SK-N-SH (cell line): Measurements from ENCODE around the gene ZC3H4. TPM values are rescaled to one million over a fixed set of nuclear protein-coding genes. Genes with fewer than 3 reads are reported as not detected.

Experiments used
- CTCF ChIA-PET: fragments of 300-600, 350-600 bp; formaldehyde crosslinking; extraction: SDS; loops from one replicate; lab custom pipeline; 2021; lab: Yijun Ruan, JAX
- POLR2A ChIA-PET: fragments of 350-600 bp; sonication (Branson Sonifier 250); formaldehyde crosslinking; extraction: SDS; loops from one replicate; lab custom pipeline; 2020; ENCODE audit warnings: antibody characterized with exemption, inconsistent platforms; lab: Yijun Ruan, JAX
- DNase-seq: peaks from one replicate; pipeline ENCODE4 v3.0.0; 2012
- H2AFZ ChIP-seq: fragments of 200-600 bp; sonication (generic); 2 replicates; pipeline ENCODE4 v1.8.1; 2016; ENCODE audit warnings: antibody characterized with exemption, mild to moderate bottlenecking, low read depth
- H3F3A ChIP-seq: fragments of 200-600 bp; sonication (generic); replicated peaks from 2 replicates; pipeline ENCODE3; 2016; ENCODE audit warnings: antibody characterized with exemption, mild to moderate bottlenecking; ENCODE audit not compliant: insufficient read depth
- H3K27ac ChIP-seq, 2 experiments: fragments of 200-500 bp in 1 of 2; fragments of 200-600 bp in 1 of 2; sonication (Bioruptor generic) in 1 of 2; sonication (generic), shearing (Covaris generic) in 1 of 2; 2 replicates each; pipeline versions ENCODE4 v1.5.1 to v1.6.1; 2014 to 2016; ENCODE audit warnings: low read depth in 2 of 2, inconsistent platforms in 1 of 2, low read length in 1 of 2, mild to moderate bottlenecking in 1 of 2, mixed read lengths in 1 of 2
- H3K27me3 ChIP-seq: fragments of 200-600 bp; sonication (generic), shearing (Covaris generic); 2 replicates; pipeline ENCODE4 v1.6.1; 2016; ENCODE audit warnings: mixed run types; ENCODE audit not compliant: insufficient read depth
- H3K36me3 ChIP-seq, 2 experiments: fragments of 200-500 bp in 1 of 2; fragments of 200-600 bp in 1 of 2; sonication (Bioruptor generic) in 1 of 2; sonication (generic) in 1 of 2; replicated peaks in 1 of 2; 2 replicates each; pipeline versions ENCODE3 to v1.5.1; 2014 to 2016; ENCODE audit warnings: low read length in 1 of 2, mild to moderate bottlenecking in 1 of 2; ENCODE audit not compliant: insufficient read depth in 2 of 2, control insufficient read depth in 1 of 2
- H3K4me1 ChIP-seq, 2 experiments: fragments of 200-500 bp in 1 of 2; fragments of 200-600 bp in 1 of 2; sonication (Bioruptor generic) in 1 of 2; sonication (generic), shearing (Covaris generic) in 1 of 2; 2 replicates each; pipeline versions ENCODE4 v1.5.1 to v1.6.1; 2014 to 2016; ENCODE audit warnings: low read depth in 1 of 2, low read length in 1 of 2, mixed run types in 1 of 2; ENCODE audit not compliant: insufficient read depth in 2 of 2, control insufficient read depth in 1 of 2
- H3K4me2 ChIP-seq: fragments of 200-600 bp; sonication (generic), shearing (Covaris generic); 2 replicates; pipeline ENCODE4 v1.6.1; 2017; ENCODE audit warnings: mixed run types
- H3K4me3 ChIP-seq, 2 experiments: fragments of 200-500 bp in 1 of 2; fragments of 200-600 bp in 1 of 2; sonication (Bioruptor generic) in 1 of 2; sonication (generic), shearing (Covaris generic) in 1 of 2; 2 replicates each; pipeline versions ENCODE4 v1.5.1 to v1.8.1; 2014 to 2016; ENCODE audit warnings: low read depth in 2 of 2, inconsistent platforms in 1 of 2, low read length in 1 of 2, mild to moderate bottlenecking in 1 of 2, mixed read lengths in 1 of 2, moderate library complexity in 1 of 2
- H3K79me2 ChIP-seq: fragments of 200-600 bp; sonication (generic); 2 replicates; pipeline ENCODE4 v1.8.1; 2017; ENCODE audit warnings: mild to moderate bottlenecking; ENCODE audit not compliant: insufficient read depth
- H3K9ac ChIP-seq: fragments of 200-600 bp; sonication (generic); 2 replicates; pipeline ENCODE4 v1.6.1; 2017; ENCODE audit warnings: mixed run types
- H3K9me2 ChIP-seq: fragments of 200-600 bp; sonication (generic); 2 replicates; pipeline ENCODE4 v1.6.1; 2017; ENCODE audit warnings: mixed run types
- H3K9me3 ChIP-seq: fragments of 200-600 bp; sonication (generic); 2 replicates; pipeline ENCODE4 v1.6.1; 2017; ENCODE audit warnings: mixed run types, mild to moderate bottlenecking, moderate library complexity
- H4K20me1 ChIP-seq: fragments of 200-600 bp; sonication (generic); 2 replicates; pipeline ENCODE4 v1.6.1; 2017; ENCODE audit warnings: mild to moderate bottlenecking, mixed run types; ENCODE audit not compliant: insufficient read depth
- FOXJ3 ChIP-seq: sonication (generic); formaldehyde crosslinking; IDR thresholded peaks from 2 replicates; pipeline ENCODE4 v1.5.1; 2020; ENCODE audit warnings: mild to moderate bottlenecking, missing genetic modification reagents
- GABPA ChIP-seq: IDR thresholded peaks from 2 replicates; pipeline ENCODE4 v1.4.0; 2012; ENCODE audit warnings: low read depth, mild to moderate bottlenecking
- JUND ChIP-seq: IDR thresholded peaks from 2 replicates; pipeline ENCODE4 v1.4.0; 2012
- MEF2A ChIP-seq: IDR thresholded peaks from 2 replicates; pipeline ENCODE4 v1.4.0; 2012; ENCODE audit warnings: low read depth, borderline replicate concordance
- MXI1 ChIP-seq: IDR thresholded peaks from 2 replicates; pipeline ENCODE4 v1.6.1; 2012; ENCODE audit warnings: mild to moderate bottlenecking, low read depth, low read length, improper control_type of control experiment
- SIN3A ChIP-seq: IDR thresholded peaks from 2 replicates; pipeline ENCODE4 v1.6.1; 2012; ENCODE audit warnings: low read depth, mild to moderate bottlenecking, low read length, moderate library complexity, borderline replicate concordance
- TAF1 ChIP-seq: IDR thresholded peaks from 2 replicates; pipeline ENCODE4 v1.6.1; 2012; ENCODE audit warnings: low read depth, mild to moderate bottlenecking, low read length, moderate library complexity, borderline replicate concordance
- YY1 ChIP-seq: IDR thresholded peaks from 2 replicates; pipeline ENCODE4 v1.4.0; 2012; ENCODE audit warnings: low read depth, mild to moderate bottlenecking
- WGBS: methylation state at CpG from one replicate; pipeline ENCODE4 v1.1.6; 2017; ENCODE audit warnings: low lambda C conversion rate; 5-methylcytosine and 5-hydroxymethylcytosine counted together
- polyA plus RNA-seq, 3 experiments: library from polyadenylated mRNA; depleted of rRNA; stranded (reverse); fragments of >200 nt; gene quantifications; 2 replicates each; pipeline ENCODE4 v1.2.3, GENCODE V29; 2012
- TF ChIP-seq, protein P1 (sequence below): IDR thresholded peaks from 2 replicates; pipeline ENCODE4 v1.4.0; 2012; ENCODE audit warnings: low read depth, borderline replicate concordance
- TF ChIP-seq, protein P2 (sequence below): fragments of 200-600 bp; sonication (generic); IDR thresholded peaks from 2 replicates; pipeline ENCODE4 v1.6.1; 2017; ENCODE audit warnings: antibody characterized with exemption, mild to moderate bottlenecking, moderate library complexity

ZC3H4 gene
- polyA plus RNA-seq, 1 of the 3 experiments (the other 2 are of a cell fraction), result 7.6 TPM

DNA sequence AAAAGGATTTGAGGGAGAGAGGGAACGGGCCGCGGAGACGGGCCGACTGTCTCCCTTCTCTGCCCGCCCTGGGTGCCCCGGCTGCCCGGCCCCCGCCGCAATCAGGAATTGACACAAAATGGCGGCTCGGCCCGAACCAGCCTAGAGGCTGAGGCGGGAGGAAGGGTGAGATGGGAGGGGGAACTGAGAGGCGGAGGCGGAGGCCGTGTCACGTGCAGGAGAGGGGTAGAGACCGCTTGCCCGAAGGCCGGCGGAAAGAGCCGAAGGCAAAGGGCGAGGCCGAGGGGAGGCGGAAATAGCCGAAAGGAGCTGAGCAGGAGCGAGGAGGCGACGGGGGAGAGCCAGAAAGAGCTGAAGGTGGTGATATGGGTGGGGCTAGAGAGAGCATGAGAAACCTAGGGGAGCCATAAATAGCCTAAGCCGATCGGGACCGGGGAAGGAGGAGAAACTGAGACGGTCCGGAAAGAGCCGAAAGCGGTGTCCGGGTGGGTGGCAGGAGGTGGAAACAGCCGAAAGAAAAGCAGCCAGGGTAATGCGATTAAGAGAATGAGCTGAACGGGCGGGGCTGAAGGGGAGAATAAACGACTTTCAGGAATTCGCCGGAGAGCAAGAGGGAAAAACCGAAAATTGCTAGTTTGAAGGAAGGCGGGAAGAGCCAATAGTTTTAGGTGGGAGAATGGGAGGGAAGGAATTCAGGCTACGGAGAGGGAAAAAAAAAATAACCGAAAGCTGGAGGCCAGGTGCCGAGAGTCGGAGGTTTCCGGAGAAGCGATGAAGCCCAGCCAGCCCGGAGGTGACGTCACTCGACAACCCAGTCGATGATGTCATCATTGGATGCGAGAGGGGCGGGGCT is at the start of gene ZC3H4 (continued):
- TF ChIP-seq, protein P1, sequence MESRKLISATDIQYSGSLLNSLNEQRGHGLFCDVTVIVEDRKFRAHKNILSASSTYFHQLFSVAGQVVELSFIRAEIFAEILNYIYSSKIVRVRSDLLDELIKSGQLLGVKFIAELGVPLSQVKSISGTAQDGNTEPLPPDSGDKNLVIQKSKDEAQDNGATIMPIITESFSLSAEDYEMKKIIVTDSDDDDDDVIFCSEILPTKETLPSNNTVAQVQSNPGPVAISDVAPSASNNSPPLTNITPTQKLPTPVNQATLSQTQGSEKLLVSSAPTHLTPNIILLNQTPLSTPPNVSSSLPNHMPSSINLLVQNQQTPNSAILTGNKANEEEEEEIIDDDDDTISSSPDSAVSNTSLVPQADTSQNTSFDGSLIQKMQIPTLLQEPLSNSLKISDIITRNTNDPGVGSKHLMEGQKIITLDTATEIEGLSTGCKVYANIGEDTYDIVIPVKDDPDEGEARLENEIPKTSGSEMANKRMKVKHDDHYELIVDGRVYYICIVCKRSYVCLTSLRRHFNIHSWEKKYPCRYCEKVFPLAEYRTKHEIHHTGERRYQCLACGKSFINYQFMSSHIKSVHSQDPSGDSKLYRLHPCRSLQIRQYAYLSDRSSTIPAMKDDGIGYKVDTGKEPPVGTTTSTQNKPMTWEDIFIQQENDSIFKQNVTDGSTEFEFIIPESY, result no peak
- TF ChIP-seq SIN3A (peak; percentile 63; the same call in 1 of the 2 replicates), FOXJ3 (peak; percentile 63; the same call in 1 of the 2 replicates), YY1 (peak; percentile 91), JUND (peak; percentile 34; the same call in 1 of the 2 replicates), MXI1 (peak; percentile 60; the same call in 1 of the 2 replicates), MEF2A (0 out of 2 replicates have a peak, but pooled peaks have one; percentile 40), GABPA (peak; percentile 73)
- TF ChIP-seq, protein P2, sequence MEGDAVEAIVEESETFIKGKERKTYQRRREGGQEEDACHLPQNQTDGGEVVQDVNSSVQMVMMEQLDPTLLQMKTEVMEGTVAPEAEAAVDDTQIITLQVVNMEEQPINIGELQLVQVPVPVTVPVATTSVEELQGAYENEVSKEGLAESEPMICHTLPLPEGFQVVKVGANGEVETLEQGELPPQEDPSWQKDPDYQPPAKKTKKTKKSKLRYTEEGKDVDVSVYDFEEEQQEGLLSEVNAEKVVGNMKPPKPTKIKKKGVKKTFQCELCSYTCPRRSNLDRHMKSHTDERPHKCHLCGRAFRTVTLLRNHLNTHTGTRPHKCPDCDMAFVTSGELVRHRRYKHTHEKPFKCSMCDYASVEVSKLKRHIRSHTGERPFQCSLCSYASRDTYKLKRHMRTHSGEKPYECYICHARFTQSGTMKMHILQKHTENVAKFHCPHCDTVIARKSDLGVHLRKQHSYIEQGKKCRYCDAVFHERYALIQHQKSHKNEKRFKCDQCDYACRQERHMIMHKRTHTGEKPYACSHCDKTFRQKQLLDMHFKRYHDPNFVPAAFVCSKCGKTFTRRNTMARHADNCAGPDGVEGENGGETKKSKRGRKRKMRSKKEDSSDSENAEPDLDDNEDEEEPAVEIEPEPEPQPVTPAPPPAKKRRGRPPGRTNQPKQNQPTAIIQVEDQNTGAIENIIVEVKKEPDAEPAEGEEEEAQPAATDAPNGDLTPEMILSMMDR, result no peak

DNA sequence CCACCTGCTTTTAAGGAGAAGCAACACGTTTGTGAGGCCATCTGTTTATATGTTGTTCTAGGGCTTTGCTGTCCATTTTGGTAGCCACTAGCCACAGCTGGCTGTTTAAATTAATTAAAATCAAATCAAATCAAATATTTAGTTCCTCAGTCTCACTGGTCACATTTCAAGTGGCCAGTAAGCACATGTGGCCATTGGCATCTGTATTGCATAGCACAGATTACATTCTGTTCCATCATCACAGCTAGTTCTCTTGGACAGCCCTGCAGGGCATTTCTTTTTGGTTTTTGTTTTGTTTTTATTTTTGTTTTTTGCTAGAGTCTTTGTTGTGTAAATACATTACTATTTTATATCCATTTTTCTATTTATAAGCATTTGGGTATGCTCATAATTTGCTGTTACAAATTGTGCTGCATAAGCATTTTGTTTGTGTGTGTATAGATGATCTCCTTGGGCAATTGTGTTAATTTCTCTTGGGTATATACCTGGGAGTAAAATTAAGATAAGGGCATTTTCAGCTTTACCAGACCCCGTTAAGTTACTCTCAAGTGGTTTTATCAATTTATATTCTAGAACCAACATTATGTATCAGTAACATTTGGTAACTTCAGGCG is 48.4 kb upstream of the ZC3H4 start:
- Histone ChIP-seq H3K27me3 (no peaks in the 10 kb centered on the region), H3K4me2 (no peak overlapping the region), H3K9me3 (no peaks in the 10 kb centered on the region), H4K20me1 (peaks cover 8% of the 10 kb centered on the region; the same call in 1 of the 2 replicates), H3K9ac (no peak overlapping the region), H3K4me1 (peaks cover 11 to 19% of the 10 kb centered on the region in 2 experiments), H2AFZ (no peak overlapping the region), H3K4me3 (no peak overlapping the region), H3K36me3 (peaks cover 30 to 33% of the 10 kb centered on the region in 2 experiments), H3K79me2 (peaks cover 95% of the 10 kb centered on the region), H3K27ac (peak overlapping the region in 1 of 2 experiments; percentile 41; a peak in 2 of 4 replicates), H3K9me2 (no peaks in the 10 kb centered on the region), H3F3A (peaks cover 31% of the 10 kb centered on the region)
- POLR2A ChIA-PET, result interaction anchor here (1.4 kb wide), 1 partner anchor 9 kb away, joined by 3 read pairs; no protein-coding TSS in a partner anchor
- 86% methylated on average over 3 of the region's 3 CpGs for WGBS
- peak; percentile 26 for DNase-seq
- TF ChIP-seq MXI1, result peak; percentile 65; the same call in 1 of the 2 replicates
- no peak for TF ChIP-seq TAF1
- CTCF ChIA-PET, result interaction anchor here (0.7 to 8.7 kb wide), 7 partner anchors 10 to 229 kb away, joined by 3 to 84 read pairs (median 4); no protein-coding TSS in a partner anchor
